HG03571 (cell line): ENCODE data around the gene ABCA13.

Source experiments
- ATAC-seq: cut with Tn5 transposase; IDR thresholded peaks from one replicate; pipeline ENCODE4 v1.9.1; 2021; ENCODE audit not compliant: unreplicated experiment

ABCA13 gene

DNA sequence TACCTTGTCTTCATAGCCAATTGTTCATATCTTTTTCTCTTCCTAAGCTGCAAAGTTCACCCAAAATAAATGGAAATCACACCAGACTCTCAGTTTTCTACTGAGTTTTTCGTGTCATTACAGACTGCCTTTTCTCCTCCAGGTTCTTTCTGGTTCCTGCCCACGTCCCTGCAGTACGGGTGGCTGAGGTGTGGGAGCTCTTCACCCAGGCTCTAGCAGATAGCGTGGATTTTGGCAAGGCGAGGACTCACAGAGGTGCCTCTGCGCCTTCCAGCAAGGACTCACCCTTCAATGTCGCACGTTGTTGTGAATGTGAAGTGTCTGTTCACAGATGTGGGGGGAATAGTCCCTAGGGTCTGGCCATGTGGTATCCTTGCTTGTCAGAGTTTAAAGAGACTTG lies 71.6 kb downstream of the ABCA13 start:
- no peak for ATAC-seq

DNA sequence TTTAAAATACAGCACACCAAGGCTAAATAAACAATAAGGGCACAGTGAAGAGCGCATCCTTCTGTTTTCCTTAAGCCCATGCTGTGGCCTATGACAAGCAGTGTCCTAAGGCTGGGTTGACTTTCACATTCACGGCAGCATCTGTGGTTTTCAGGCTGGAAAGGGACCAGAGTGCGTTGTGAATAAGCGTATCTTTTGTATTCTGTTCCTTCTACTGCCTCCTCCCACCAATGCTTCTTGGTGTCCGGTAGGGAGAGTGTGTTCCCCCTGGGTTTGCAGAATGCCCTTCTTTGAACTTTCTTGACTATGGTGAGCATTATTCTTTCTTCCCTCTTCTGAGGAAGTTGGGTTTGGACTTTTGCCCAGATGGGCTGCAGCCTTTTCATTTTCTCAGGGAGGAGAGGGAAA lies 73.6 kb downstream of the ABCA13 start:
- ATAC-seq, result no peak

DNA sequence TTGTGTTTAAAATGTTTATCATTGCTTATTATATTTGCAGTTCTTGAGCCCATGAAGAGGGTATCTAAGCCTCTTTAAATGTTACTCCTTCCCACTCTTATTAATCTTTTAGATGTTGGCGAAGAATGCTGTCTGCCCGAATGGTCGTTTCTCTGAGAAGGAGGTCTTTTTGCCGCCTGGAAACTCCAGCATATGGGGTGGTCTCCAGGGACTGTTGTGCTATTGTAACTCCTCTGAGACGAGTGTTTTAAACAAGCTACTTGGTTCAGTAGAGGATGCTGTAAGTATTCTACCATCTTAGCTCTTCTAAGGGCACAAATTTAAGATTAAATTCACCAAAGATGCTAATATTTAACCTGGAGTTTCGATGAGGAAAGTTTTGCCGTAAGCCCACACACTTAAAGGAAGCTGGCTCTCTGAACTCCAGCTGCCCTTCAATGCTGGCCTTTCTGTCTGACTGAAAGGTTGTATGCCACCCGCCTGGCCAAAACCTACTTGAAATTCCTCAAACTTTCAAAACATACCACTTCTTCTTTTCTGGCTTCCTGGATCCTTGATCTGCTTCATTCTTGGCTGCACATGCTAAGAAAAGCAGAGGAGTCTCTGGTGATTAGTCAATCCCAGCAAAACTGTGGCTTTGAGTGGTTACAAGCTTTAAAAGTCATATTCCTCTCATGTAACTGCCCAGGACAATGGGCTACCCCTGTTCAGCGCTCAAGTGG lies 74.7 kb downstream of the ABCA13 start:
- ATAC-seq, result peak; percentile 87

DNA sequence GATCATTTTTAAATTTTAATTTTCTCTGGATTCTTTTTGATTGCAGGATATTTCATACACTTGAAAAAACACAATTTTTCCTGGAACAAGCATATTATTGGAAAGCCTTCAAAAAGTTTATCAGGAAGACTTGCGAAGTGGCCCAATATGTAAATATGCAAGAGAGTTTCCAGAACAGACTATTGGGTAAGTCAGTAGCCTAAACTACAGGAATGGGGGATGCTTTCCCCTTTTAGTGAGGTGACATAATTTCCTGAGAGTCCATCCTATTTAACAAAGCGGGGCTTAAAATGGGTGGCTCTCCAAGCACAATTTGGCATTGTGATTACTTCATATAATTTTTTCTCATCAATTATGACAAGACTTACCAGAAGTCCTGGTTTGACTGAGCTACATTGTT lies 77.9 kb downstream of the ABCA13 start:
- no peak for ATAC-seq

DNA sequence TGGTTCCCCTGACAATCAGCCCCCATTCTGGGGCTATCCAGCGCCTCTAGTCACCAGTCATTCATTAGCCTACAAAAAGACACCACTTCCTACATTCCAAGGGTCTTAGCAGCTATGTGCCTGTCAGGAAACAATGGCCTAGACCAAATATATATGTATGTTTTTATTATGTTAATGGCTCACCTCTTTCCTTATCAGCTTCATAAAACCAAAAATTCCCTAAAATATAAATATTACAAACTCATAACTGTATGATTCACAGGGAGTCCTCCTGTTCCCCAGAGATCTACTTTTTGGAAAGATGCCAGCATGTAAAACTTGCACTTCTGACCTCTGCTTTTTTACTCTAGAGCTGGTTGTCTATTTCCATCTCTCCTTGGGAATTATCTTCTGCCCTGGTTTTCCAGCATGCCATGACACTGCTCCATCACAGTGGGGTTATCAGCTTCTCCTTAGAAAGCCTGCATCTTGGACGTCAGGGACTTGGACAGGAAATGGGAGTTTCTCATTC lies 79.2 kb downstream of the ABCA13 start:
- ATAC-seq, result no peak

DNA sequence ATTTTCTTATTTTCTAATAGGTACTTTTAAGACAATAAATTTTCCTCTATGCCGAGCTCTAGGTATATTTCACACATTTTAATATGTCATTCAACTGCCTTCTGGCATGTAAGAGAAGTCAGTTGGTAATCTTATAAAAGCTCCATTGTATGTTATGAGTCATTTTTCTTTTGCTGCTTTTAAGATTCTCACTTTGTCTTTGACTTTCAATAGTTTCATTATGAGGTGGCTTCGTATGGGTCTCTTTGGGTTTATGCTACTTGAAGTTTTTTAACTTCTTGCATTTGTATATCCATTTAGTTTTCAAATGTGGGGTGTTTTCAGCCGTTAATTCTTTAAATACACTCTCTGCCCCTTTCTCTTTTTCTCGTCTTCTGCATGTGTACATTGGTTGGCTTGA lies 80.5 kb downstream of the ABCA13 start:
- ATAC-seq, result peak; percentile 93

DNA sequence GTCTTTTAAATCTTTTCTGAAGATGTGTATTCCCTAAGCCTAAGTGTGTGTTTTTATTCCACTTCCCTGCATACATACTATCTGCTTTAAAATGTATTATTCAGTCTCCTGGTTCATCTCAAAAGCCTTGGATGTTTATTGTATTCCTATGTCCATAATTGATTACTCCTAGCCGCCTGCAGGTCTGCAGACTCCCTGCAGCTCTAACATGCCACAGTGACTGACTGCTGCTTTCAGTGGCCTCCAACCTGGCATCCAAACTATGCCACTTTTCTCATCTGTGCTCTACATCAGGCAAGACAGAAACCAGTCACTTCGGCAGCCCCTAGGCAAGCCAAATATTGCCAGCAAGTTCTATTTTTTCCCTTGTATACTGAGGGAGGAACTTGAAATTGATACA lies 81.7 kb downstream of the ABCA13 start:
- ATAC-seq, result no peak

DNA sequence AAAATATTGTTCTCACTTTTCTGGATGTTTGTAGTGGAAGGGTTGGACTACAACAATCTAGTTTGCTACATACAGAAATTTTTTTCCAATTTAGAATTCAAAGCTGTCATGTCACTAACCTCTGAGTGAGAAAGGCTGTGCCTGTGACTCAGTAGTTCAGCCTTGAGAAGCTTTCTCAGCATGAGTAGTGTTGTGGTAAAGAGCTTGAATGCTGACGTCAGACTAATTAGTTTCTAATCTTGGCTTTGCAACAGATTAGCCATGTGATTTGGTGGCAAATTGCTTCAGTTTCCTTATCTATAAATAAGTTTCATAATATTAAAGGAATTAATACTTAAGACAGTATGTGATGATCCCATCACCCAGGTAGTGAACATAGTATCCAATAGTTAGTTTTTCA lies 83.8 kb downstream of the ABCA13 start:
- no peak for ATAC-seq

DNA sequence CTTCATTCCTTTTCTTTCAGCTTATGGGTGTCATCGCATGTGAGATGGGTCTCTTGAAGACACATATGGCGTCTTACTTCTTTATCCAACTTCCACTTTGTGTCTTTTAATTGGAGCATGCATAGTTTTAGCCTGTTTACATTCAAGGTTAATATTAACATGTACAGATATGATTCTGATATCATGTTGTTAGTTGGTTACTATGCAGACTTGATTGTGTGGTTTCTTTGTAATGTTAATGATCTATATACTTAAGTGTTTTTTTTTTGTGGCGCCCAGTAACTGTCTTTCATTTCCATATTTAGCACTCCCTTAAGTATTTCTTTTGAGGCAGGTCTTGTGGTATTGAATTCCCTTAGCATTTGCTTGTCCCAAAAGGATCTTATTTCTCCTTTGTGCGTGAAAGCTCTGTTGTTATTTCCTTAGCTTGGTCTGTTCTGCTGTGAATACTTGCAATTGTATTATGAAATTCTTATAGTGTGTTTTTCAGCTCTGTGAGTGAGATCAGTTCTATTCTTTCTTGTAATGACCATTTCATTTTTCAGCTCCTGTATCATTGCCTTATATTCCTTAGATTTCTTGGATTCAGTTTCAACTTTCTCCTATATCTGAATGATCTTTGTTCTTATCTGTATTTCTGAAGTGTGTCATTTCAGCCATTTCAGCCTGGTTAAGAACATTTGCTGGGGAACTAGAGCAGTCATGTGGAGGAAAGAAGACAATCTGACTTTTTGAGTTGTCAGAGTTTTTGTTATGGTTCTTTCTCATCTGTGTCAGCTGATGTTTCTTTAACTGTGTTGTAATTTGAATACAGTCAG lies 88.4 kb downstream of the ABCA13 start:
- ATAC-seq, result no peak

DNA sequence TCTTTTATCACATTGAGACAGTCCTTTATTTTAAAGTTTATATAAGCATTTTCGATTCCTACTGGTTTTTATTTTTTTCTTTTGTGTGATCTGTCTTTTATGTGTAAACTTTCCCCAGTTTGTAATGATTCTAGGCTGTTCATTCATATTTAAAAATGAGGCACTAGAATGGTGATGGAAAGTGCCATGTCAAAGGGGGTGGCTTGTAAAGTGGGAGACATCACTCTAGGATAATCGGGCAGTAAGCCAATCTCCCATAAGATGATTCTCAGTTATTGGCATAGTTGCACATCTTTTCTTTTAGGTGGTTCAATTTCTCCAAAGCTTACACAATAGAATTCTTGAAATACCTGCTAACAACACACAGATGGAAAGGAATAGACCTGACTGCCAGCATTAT lies 90.4 kb downstream of the ABCA13 start:
- no peak for ATAC-seq

DNA sequence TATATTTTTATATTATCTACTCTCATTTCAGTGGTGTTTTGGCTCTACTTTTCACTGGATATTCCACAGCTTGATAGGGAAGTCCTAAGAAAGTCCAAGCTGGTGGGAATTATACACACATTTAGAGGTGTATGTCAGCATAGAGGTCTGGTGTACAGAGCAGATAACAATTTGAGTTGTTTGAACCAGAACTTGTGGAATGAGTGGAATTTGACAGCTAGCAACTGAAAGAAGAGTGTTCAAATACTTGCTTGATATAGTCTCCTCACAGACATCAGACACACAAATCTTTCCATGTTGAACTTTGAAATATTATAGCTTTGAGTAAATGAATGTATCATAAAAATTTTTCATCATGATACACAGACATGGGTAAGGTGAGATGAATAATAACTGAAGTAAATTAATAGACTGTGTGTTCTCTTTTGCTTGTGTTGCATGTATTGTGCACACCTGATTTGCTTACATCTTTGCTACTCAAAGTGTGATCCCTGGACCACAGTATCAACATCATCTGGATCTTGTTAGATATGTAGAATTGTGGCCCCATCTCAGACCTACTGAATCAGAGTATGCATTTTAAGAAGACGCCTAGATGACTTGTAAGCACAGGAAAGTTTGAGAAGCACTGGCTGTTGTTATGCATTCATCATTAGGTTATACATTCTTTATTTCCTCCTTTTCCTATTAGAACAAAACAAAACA lies 91.5 kb downstream of the ABCA13 start:
- no peak for ATAC-seq

DNA sequence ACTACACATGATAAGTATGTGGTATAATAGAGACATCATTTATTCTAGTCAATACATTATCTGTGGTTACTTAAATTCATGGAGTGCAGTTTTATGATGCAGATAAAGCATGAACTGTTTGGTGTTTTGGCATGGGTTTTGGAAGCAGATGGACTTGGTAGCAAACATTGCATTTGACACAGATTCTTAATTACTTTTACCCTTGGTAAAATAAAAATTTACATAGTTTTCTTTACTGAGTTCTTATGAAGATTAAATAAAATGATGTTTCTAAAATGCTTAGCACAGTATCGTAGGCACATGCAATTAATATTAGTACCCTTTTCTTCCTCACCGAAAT lies 92.0 kb downstream of the ABCA13 start:
- no peak for ATAC-seq

DNA sequence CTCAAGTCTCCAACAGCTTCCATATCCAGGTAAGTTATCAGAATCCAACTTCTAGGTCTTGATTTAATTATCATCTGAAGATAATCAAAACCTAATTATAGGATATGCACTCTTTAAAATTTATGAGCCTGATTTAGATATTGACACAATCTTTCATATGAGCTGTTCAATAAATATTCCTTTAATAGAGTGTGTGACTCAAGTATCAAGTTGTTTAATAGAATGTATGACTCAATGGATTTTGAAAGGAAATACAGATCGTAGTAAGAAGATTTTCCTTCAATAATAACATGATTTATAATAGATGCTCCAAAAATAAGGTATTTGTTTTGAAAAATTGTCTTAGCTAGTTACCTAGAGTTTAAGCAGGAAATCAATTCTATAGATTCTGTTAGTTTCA lies 97.8 kb downstream of the ABCA13 start:
- no peak for ATAC-seq

DNA sequence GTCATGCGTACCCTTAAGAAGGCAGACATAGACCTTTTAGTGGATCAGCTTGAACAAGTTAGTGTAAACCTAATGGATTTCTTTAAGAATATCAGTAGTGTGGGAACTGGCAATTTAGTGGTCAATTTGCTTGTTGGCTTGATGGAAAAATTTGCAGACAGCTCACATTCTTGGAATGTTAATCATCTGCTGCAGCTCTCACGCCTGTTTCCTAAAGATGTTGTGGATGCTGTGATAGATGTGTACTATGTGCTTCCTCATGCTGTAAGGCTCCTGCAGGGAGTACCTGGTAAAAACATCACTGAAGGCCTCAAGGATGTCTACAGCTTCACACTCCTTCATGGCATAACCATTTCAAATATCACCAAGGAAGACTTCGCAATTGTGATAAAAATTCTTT lies 103.4 kb downstream of the ABCA13 start:
- no peak for ATAC-seq

DNA sequence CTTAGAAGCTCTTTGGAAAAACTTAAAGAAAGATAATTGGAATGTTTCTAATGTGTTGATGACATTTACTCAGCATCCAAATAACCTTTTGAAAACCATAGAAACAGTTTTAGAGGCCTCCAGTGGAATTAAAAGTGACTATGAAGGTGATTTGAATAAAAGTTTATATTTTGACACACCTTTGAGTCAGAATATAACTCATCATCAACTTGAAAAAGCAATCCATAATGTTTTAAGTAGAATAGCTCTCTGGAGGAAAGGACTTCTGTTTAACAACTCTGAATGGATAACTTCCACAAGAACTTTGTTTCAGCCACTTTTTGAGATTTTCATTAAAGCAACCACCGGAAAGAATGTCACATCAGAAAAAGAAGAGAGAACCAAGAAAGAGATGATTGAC lies 108.2 kb downstream of the ABCA13 start:
- ATAC-seq, result no peak

DNA sequence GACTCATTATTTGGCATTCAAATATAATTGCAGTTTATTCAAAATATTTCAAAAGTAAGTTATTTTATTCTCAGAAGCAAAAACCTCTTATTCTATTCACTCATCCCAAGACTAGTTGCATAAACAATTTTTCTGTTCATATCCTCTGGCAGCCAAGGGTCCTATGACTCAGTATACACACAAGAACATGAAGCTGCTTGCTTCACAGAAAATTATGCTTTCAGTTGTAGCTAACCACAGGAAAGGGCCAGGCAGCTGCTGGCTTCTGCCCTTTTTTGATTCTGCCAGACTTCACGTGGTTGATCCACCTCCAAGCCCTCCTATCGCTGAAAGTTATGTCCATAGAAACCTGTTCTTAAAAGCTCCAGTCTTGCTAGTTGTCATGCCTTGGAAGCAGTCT lies 108.8 kb downstream of the ABCA13 start:
- no peak for ATAC-seq

DNA sequence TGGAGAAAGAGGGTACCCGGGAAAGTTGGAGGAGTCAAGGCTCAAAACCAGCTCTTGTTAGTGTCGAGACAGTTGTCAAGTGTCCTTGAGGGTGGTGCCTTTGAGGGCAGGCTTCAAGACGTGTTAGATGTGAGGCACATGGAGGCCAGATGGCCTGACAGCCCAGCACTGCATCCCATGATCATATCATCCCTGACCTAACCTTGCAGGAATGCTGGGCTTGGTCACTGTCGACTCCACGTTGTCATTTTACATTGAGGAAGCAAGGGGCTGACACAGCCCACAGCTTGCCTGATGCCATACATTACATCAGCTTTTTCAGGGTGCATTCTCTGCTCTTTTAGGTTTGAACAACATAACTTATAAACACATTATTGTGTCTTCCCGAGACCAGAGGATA lies 114.1 kb downstream of the ABCA13 start:
- ATAC-seq, result no peak

DNA sequence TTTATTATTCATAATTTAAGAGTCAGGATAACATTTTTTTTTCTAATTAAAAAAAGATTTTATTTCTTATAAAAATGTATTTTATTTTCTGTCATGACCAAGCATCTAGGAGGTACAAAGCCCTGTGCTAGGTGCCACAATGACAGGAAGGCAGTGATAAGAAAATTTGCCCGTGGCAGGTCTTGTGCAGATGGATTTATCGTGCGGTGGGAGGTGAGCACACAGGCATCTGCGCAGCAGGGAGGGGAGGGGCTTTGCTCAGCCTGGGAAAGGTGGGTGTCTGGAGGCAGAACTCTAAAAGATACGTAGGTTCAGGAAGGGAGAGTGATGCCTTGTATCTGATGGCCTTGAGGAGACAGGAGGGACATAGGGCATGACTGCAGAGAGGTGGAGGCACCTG lies 115.6 kb downstream of the ABCA13 start:
- ATAC-seq, result no peak

DNA sequence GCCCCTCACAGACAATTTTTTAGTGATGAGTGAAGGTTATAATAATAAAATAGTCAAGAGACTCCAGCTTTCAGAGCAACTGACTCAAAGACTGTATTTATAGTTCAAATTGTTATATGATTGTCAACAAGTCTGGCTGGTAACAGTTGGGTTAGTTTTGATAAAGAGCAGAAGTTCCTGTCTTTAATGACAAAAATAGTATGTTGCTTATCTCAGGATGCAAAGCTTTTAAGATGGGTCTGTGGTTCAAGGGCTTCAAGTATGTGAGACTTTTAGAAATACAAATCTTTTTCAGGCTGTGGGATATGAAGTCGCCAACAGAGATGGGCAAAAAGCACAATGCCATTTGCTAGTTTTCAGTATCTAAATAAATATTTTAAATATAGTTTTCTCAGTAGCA lies 118.4 kb downstream of the ABCA13 start:
- no peak for ATAC-seq

DNA sequence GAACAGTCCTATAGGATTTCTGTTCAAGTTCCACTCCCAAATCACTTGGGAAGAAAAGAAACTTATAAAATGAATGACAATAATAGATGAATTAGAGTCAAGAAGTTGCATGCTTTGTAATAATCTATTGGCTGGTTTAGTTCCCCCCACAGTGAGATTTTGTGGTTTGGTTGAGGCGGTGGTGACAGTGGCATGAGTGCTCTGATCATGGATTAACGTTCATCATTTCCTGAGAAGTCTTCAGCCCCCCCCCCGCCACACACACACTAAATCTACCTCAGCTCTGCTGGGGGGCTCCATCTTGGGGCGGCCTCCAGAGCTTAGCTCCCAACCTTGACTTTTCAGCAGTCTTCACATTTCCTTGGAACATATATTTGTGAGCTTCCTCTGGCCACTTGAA lies 121.7 kb downstream of the ABCA13 start:
- no peak for ATAC-seq

DNA sequence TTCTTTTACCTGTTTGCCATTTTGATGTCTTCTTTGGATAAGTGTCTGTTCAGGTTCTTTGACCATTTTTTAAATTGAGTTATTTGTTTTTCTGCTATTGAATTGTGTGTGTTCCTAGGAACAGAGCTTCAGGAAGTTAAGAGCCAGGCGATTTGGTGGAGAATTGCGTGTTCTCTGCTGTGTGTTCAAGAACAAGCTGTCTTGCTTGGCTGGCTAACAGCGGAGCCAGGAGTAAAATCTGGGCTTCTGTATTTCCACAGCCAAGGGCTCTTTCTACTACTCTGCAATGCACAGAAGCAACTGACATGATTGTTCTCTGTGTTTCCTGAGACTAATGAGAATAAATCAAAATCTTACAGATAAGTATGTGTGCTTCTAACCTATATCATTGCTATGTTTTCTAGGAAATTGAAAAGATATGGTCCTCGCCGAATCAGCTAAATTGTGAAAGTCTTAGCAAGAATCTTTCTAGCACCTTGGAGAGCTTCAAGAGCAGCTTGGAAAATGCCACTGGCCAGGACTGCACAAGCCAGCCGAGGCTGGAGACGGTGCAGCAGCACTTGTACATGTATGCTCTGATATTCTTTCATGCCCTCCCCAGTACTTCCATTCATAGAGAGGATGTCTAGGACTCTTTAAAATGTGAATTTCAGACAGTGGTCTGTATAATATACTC lies 124.2 kb downstream of the ABCA13 start:
- no peak for ATAC-seq
